ENCODE measurements around the gene CABCOCO1. TPM values are rescaled to one million over a fixed set of nuclear protein-coding genes. Genes with fewer than 3 reads are reported as not detected.

Gene CABCOCO1
- total RNA-seq, 1 donor from 2014 or later, result 0.28 TPM

GRCh38 chr10:61640856-61641255 is 21.9 kb upstream of the CABCOCO1 start:
- TF ChIP-seq CTCF (IDR thresholded peaks at IDR 0.05; ENCODE audit: unreplicated experiment), result no peak
- Mint-ChIP-seq H3K27ac (ENCODE audit: unreplicated experiment) (no peak overlapping the region), H3K4me3 (ENCODE audit: unreplicated experiment) (no peak overlapping the region), H3K9me3 (ENCODE audit: unreplicated experiment) (no peaks in the 10 kb centered on the region), H3K27me3 (ENCODE audit: unreplicated experiment) (no peaks in the 10 kb centered on the region), H3K4me1 (ENCODE audit: unreplicated experiment) (no peaks in the 10 kb centered on the region), H3K36me3 (ENCODE audit: low read depth, unreplicated experiment) (no peaks in the 10 kb centered on the region)
- no peak for DNase-seq (ENCODE audit: low spot score)

GRCh38 chr10:61642150-61642571 is 20.6 kb upstream of the CABCOCO1 start:
- DNase-seq (ENCODE audit: low spot score), result no peak
- no peaks in the 10 kb centered on the region for H3K9me3 Mint-ChIP-seq (ENCODE audit: unreplicated experiment)
- TF ChIP-seq CTCF (IDR thresholded peaks at IDR 0.05; ENCODE audit: unreplicated experiment), result no peak
- H3K4me3 Mint-ChIP-seq (ENCODE audit: unreplicated experiment), result no peak overlapping the region
- H3K36me3 Mint-ChIP-seq (ENCODE audit: low read depth, unreplicated experiment), result no peaks in the 10 kb centered on the region
- no peaks in the 10 kb centered on the region for H3K27me3 Mint-ChIP-seq (ENCODE audit: unreplicated experiment)
- H3K4me1 Mint-ChIP-seq (ENCODE audit: unreplicated experiment), result no peaks in the 10 kb centered on the region
- H3K27ac Mint-ChIP-seq (ENCODE audit: unreplicated experiment), result no peak overlapping the region

- no peaks in the 10 kb centered on the region for H3K27me3 Mint-ChIP-seq (ENCODE audit: unreplicated experiment)
- no peaks in the 10 kb centered on the region for H3K36me3 Mint-ChIP-seq (ENCODE audit: low read depth, unreplicated experiment)
- no peak for TF ChIP-seq CTCF (IDR thresholded peaks at IDR 0.05; ENCODE audit: unreplicated experiment)
- no peaks in the 10 kb centered on the region for H3K9me3 Mint-ChIP-seq (ENCODE audit: unreplicated experiment)
- DNase-seq (ENCODE audit: low spot score), result no peak
- H3K4me1 Mint-ChIP-seq (ENCODE audit: unreplicated experiment), result no peaks in the 10 kb centered on the region
- H3K27ac Mint-ChIP-seq (ENCODE audit: unreplicated experiment), result no peak overlapping the region
- H3K4me3 Mint-ChIP-seq (ENCODE audit: unreplicated experiment), result no peak overlapping the region
Observed at GRCh38 chr10:61642676-61643075, 20.1 kb upstream of the CABCOCO1 start.

- Mint-ChIP-seq H3K27me3 (ENCODE audit: unreplicated experiment) (no peaks in the 10 kb centered on the region), H3K4me3 (ENCODE audit: unreplicated experiment) (no peak overlapping the region), H3K4me1 (ENCODE audit: unreplicated experiment) (no peaks in the 10 kb centered on the region), H3K27ac (ENCODE audit: unreplicated experiment) (no peak overlapping the region), H3K9me3 (ENCODE audit: unreplicated experiment) (no peaks in the 10 kb centered on the region), H3K36me3 (ENCODE audit: low read depth, unreplicated experiment) (no peaks in the 10 kb centered on the region)
- TF ChIP-seq CTCF (IDR thresholded peaks at IDR 0.05; ENCODE audit: unreplicated experiment), result no peak
- DNase-seq (ENCODE audit: low spot score), result no peak
Observed at GRCh38 chr10:61643316-61643751, 19.4 kb upstream of the CABCOCO1 start.

- H3K4me3 Mint-ChIP-seq (ENCODE audit: unreplicated experiment), result no peak overlapping the region
- no peaks in the 10 kb centered on the region for H3K27me3 Mint-ChIP-seq (ENCODE audit: unreplicated experiment)
- H3K36me3 Mint-ChIP-seq (ENCODE audit: low read depth, unreplicated experiment), result no peaks in the 10 kb centered on the region
- TF ChIP-seq CTCF (IDR thresholded peaks at IDR 0.05; ENCODE audit: unreplicated experiment), result no peak
- no peaks in the 10 kb centered on the region for H3K9me3 Mint-ChIP-seq (ENCODE audit: unreplicated experiment)
- no peak overlapping the region for H3K27ac Mint-ChIP-seq (ENCODE audit: unreplicated experiment)
- no peak for DNase-seq (ENCODE audit: low spot score)
- H3K4me1 Mint-ChIP-seq (ENCODE audit: unreplicated experiment), result no peaks in the 10 kb centered on the region
Observed at GRCh38 chr10:61653699-61654098, 9.0 kb upstream of the CABCOCO1 start.

Measured in endothelial cell (in vitro differentiated cells).